T-cell (primary cell): ENCODE data around the gene AP2M1. TPM values are rescaled to one million over a fixed set of nuclear protein-coding genes. Genes with fewer than 3 reads are reported as not detected.
"Not testable (repeated sequence)": the region's sequence is repeated elsewhere in the genome, so short reads cannot be mapped to it uniquely, and the experiment has no call there.

ENCODE experiments used
- ATAC-seq, 4 experiments: fragments of 200-7000 bp in 3 of 4; fragments of 150-1000 bp in 1 of 4; cut with Tn5 transposase; replicated peaks in 1 of 4; 1 replicate in 3 of 4; 2 replicates in 1 of 4; pipeline ENCODE4 v1.10.0; 2021; ENCODE audit warnings: moderate library complexity in 3 of 4, mild to moderate bottlenecking in 2 of 4, moderate number of reproducible peaks in 1 of 4
- CTCF ChIA-PET, 2 donors: fragments of 300-600 bp; sonication (Branson Sonifier 250); formaldehyde crosslinking; loops; one replicate each; lab custom pipeline; 2022; ENCODE audit warnings: antibody characterized with exemption in 2 of 2; lab: Charles Lee
- POLR2A ChIA-PET, 2 donors: fragments of 300-600 bp; sonication (Branson Sonifier 250); formaldehyde crosslinking; loops; one replicate each; lab custom pipeline; 2022; ENCODE audit warnings: antibody characterized with exemption in 2 of 2; lab: Charles Lee
- DNase-seq, 35 experiments: peaks; one replicate each; pipeline versions ENCODE4 v3.0.0 to v3.0.0-alpha.2; 2013 to 2023
- H3K27ac ChIP-seq: one replicate; pipeline ENCODE4 v1.5.1; 2013; ENCODE audit warnings: low read length
- H3K27me3 ChIP-seq, 2 experiments: replicated peaks in 1 of 2; 1 replicate in 1 of 2; 2 replicates in 1 of 2; pipeline versions ENCODE4 v1.6.1 to v1.7.0; 2013; ENCODE audit warnings: low read length in 1 of 2, mixed read lengths in 1 of 2; ENCODE audit not compliant: control insufficient read depth in 2 of 2, insufficient read depth in 2 of 2; ENCODE audit errors: extremely low read depth in 1 of 2
- H3K36me3 ChIP-seq, 2 donors: 1 replicate in 1 of 2; 2 replicates in 1 of 2; pipeline versions ENCODE4 v1.6.1 to v1.7.0; 2013; ENCODE audit warnings: low read length in 1 of 2; ENCODE audit not compliant: control insufficient read depth in 2 of 2, insufficient read depth in 1 of 2; ENCODE audit errors: extremely low read depth in 1 of 2
- H3K4me1 ChIP-seq, 2 experiments: 1 replicate in 1 of 2; 2 replicates in 1 of 2; pipeline versions ENCODE4 v1.6.1 to v1.7.0; 2013; ENCODE audit warnings: low read length in 2 of 2, mixed read lengths in 1 of 2; ENCODE audit not compliant: insufficient read depth in 2 of 2, control insufficient read depth in 1 of 2; ENCODE audit errors: extremely low read depth in 1 of 2
- H3K4me3 ChIP-seq, 2 donors: 1 replicate in 1 of 2; 2 replicates in 1 of 2; pipeline versions ENCODE4 v1.5.1 to v1.7.0; 2013; ENCODE audit warnings: mild to moderate bottlenecking in 2 of 2, low read length in 1 of 2, moderate library complexity in 1 of 2; ENCODE audit not compliant: control insufficient read depth in 1 of 2; ENCODE audit errors: extremely low read depth in 1 of 2
- H3K9me3 ChIP-seq: 2 replicates; pipeline ENCODE4 v1.7.0; 2013
- H3K27ac Mint-ChIP-seq, 2 donors: one replicate each; pipeline ENCODE4 v1.8.0; 2020 to 2021; ENCODE audit warnings: mild to moderate bottlenecking in 2 of 2, mixed read lengths in 2 of 2
- H3K27me3 Mint-ChIP-seq, 2 donors: one replicate each; pipeline ENCODE4 v1.8.0; 2021 to 2022; ENCODE audit warnings: mixed read lengths in 2 of 2
- H3K36me3 Mint-ChIP-seq: one replicate; pipeline ENCODE4 v1.8.0; 2021; ENCODE audit warnings: mixed read lengths
- H3K4me1 Mint-ChIP-seq, 3 donors: one replicate each; pipeline ENCODE4 v1.8.0; 2020 to 2022; ENCODE audit warnings: mixed read lengths in 3 of 3, mild to moderate bottlenecking in 1 of 3
- H3K4me3 Mint-ChIP-seq, 3 donors: one replicate each; pipeline ENCODE4 v1.8.0; 2020 to 2022; ENCODE audit warnings: mild to moderate bottlenecking in 3 of 3, mixed read lengths in 3 of 3, moderate library complexity in 3 of 3
- H3K9me3 Mint-ChIP-seq, 3 donors: one replicate each; pipeline ENCODE4 v1.8.0; 2020 to 2022; ENCODE audit warnings: mixed read lengths in 3 of 3
- WGBS: methylation state at CpG from one replicate; pipeline ENCODE4 v1.1.5; 2013; ENCODE audit warnings: missing lambda C conversion rate; ENCODE audit not compliant: insufficient coverage; 5-methylcytosine and 5-hydroxymethylcytosine counted together
- total RNA-seq, 35 experiments: library from RNA in 6 of 35; stranded (reverse) in 6 of 35; fragments of 120-200 nt in 1 of 35; gene quantifications; one replicate each; pipeline versions ENCODE4 v1.2.1 to v1.2.4 and lab custom pipeline; 2013 to 2026

Gene AP2M1
- total RNA-seq, 5 donors from 2014 or later (not counting 1 experiment from before 2014, with no cell fraction given) = 124 to 196 (median 188) TPM

DNA sequence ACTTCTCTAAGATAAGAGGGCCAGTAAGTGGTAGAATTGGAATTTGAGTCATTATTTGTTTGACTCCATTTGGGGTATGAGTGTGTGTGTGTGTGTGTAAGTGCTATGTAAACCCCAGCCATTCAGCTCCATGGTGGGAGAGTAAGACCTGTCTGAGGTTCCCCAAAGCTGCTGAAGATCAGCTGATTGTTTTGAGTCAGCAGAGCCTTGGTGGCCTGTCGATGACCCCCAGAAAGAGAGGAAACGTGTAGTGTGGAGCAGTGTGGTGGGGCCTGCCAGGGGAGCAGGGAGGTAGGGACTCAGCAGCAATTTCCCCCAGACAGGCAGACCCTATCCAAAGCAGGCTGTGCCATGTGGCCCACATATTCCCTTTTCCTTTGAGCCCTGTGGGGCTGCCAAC lies 14.2 kb upstream of the AP2M1 start:
- 70% methylated on average over 2 of the region's 2 CpGs for WGBS
- CTCF ChIA-PET = interaction anchor here in 1 of 2 donors (0.7 kb wide), 1 partner anchor 159 kb away, joined by 3 read pairs; no protein-coding TSS in a partner anchor
- no peaks in the 10 kb centered on the region for H3K9me3 ChIP-seq
- no peak for DNase-seq
- Mint-ChIP-seq H3K27me3 (no peaks in the 10 kb centered on the region), H3K4me3 (no peak overlapping the region), H3K27ac (no peak overlapping the region), H3K36me3 (peaks cover 20% of the 10 kb centered on the region), H3K9me3 (no peaks in the 10 kb centered on the region), H3K4me1 (peaks cover 29 to 41% (median 36%) of the 10 kb centered on the region in 3 donors)
- peaks cover 7 to 17% of the 10 kb centered on the region in 2 experiments for H3K4me1 ChIP-seq
- no peak overlapping the region for H3K27ac ChIP-seq
- H3K27me3 ChIP-seq = no peaks in the 10 kb centered on the region
- peaks cover 16 to 18% of the 10 kb centered on the region in 2 donors for H3K36me3 ChIP-seq
- POLR2A ChIA-PET = no interaction called here
- no peak for ATAC-seq
- H3K4me3 ChIP-seq = no peak overlapping the region

- H3K4me1 ChIP-seq, CTCF ChIA-PET, H3K4me3 ChIP-seq, H3K27ac Mint-ChIP-seq, DNase-seq, ATAC-seq, H3K27me3 Mint-ChIP-seq, H3K27me3 ChIP-seq, H3K9me3 Mint-ChIP-seq, H3K4me3 Mint-ChIP-seq, H3K9me3 ChIP-seq, POLR2A ChIA-PET, H3K27ac ChIP-seq: not testable (repeated sequence)
- Mint-ChIP-seq H3K36me3 (peaks cover 34% of the 10 kb centered on the region), H3K4me1 (peaks cover 18 to 21% (median 19%) of the 10 kb centered on the region in 3 donors)
- peaks cover 24 to 39% of the 10 kb centered on the region in 2 donors for H3K36me3 ChIP-seq
- WGBS = 84% methylated on average over 3 of the region's 8 CpGs
Observed at GRCh38 chr3:184162571-184163070, 12.0 kb upstream of the AP2M1 start.

DNA sequence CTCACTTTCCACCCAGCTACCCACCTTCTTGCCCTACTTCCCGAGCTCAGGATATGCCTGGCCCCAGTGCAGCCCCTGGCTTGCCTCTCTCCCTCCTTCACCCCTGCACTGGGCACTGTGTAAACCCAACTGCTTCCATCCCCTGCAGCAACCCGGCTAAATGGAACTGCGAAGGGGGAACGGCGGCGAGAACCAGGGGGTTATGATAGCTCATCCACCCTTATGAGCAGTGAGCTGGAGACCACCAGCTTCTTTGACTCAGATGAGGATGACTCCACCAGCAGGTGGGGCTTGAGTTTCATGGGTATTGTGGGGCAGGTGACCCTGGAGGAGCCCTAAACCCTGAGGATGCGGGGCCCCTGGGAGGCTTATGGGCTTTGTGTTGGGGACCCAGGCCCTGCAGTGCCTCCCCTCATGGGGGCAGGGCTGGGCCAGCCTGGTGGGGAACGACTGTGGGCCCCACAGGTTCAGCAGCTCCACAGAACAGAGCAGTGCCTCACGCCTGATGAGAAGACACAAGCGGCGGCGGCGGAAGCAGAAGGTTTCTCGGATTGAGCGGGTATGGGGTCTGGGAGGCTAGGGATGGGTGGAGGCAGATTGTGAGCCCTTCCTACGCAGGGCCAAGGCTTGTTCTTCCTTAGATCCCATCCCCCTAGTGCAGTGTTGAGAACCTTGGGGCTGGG lies 9.9 kb upstream of the AP2M1 start:
- Histone ChIP-seq H3K9me3 (no peaks in the 10 kb centered on the region), H3K36me3 (peaks cover 26 to 55% of the 10 kb centered on the region in 2 donors), H3K27ac (no peak overlapping the region), H3K27me3 (no peaks in the 10 kb centered on the region), H3K4me1 (no peaks in the 10 kb centered on the region), H3K4me3 (no peak overlapping the region)
- no peak for DNase-seq
- Mint-ChIP-seq H3K27ac (no peak overlapping the region), H3K27me3 (no peaks in the 10 kb centered on the region), H3K4me1 (peaks cover 10 to 13% (median 11%) of the 10 kb centered on the region in 3 donors), H3K36me3 (peaks cover 36% of the 10 kb centered on the region), H3K4me3 (no peak overlapping the region), H3K9me3 (no peaks in the 10 kb centered on the region)
- CTCF ChIA-PET = interaction anchor here in 1 of 2 donors (0.5 to 0.6 kb wide), 2 partner anchors 13 to 55 kb away, joined by 5 to 9 read pairs; no protein-coding TSS in a partner anchor
- POLR2A ChIA-PET = interaction anchor here (0.6 kb wide), 2 partner anchors 11 to 43 kb away, joined by 4 read pairs; no protein-coding TSS in a partner anchor
- 85% methylated on average over 8 of the region's 16 CpGs for WGBS
- ATAC-seq = no peak

DNA sequence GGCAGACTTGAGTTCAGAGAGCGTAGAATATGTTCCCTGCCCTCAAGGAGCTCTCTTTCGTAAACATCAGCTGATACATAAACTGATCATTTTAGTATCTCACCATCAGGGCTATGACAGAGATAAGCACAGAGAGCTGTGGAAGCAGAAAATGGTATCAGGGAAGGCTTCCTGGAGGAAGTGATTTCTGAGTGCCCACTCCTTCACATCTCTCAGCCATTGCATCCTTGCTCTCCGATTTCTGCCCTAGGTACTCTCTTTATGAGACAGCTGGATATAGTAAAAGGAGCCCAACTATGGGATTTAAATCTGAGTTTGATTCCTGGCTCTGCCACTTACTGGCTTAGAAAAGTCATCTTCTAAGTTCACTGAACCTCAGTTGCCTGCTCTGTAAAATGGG lies 9.1 kb upstream of the AP2M1 start:
- no peaks in the 10 kb centered on the region for H3K9me3 Mint-ChIP-seq
- H3K4me3 ChIP-seq = no peak overlapping the region
- DNase-seq = no peak
- H3K9me3 ChIP-seq = no peaks in the 10 kb centered on the region
- H3K27me3 Mint-ChIP-seq = no peaks in the 10 kb centered on the region
- no peak for ATAC-seq
- no peak overlapping the region for H3K27ac Mint-ChIP-seq
- peaks cover 5 to 7% (median 5%) of the 10 kb centered on the region in 3 donors for H3K4me1 Mint-ChIP-seq
- no peak overlapping the region for H3K27ac ChIP-seq
- ChIA-PET POLR2A (interaction anchor here in 1 of 2 donors (0.6 kb wide), 1 partner anchor 42 kb away, joined by 4 read pairs; no protein-coding TSS in a partner anchor), CTCF (no interaction called here)
- H3K36me3 Mint-ChIP-seq = peaks cover 33% of the 10 kb centered on the region
- no peak overlapping the region for H3K4me3 Mint-ChIP-seq
- H3K27me3 ChIP-seq = no peaks in the 10 kb centered on the region
- H3K4me1 ChIP-seq = no peaks in the 10 kb centered on the region
- peaks cover 27 to 55% of the 10 kb centered on the region in 2 donors for H3K36me3 ChIP-seq
- no CpG with 5 or more reads among the region's 3 CpGs for WGBS

DNA sequence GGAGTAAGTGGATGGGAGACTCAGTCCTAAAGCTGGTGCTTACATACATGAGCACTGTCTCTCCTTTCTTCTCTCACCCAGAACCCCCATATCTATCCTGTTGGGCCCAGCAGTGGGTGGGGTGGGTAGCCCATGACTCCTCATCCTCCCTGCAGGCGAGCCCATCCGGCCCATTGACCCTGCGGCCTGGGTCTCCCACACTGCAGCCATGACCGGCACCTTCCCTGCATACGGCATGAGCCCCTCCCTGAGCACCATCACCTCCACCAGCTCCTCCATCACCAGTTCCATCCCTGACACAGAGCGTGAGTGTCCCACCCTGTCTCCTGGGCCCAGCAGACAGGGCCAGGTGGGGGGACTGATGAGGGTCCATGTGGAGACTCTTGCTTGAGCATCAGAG lies 8.0 kb upstream of the AP2M1 start:
- no peak overlapping the region for H3K27ac Mint-ChIP-seq
- H3K4me1 Mint-ChIP-seq = peaks cover under 1 to 2% (median 1%) of the 10 kb centered on the region in 3 donors
- Histone ChIP-seq H3K27ac (no peak overlapping the region), H3K36me3 (peaks cover 27 to 58% of the 10 kb centered on the region in 2 donors), H3K27me3 (no peaks in the 10 kb centered on the region), H3K9me3 (no peaks in the 10 kb centered on the region), H3K4me1 (no peaks in the 10 kb centered on the region), H3K4me3 (no peak overlapping the region)
- 98% methylated on average over 5 of the region's 6 CpGs for WGBS
- peaks cover 38% of the 10 kb centered on the region for H3K36me3 Mint-ChIP-seq
- ATAC-seq (no peak), DNase-seq (no peak)
- no peak overlapping the region for H3K4me3 Mint-ChIP-seq
- no peaks in the 10 kb centered on the region for H3K9me3 Mint-ChIP-seq
- ChIA-PET CTCF (no interaction called here), POLR2A (no interaction called here)
- H3K27me3 Mint-ChIP-seq = no peaks in the 10 kb centered on the region

DNA sequence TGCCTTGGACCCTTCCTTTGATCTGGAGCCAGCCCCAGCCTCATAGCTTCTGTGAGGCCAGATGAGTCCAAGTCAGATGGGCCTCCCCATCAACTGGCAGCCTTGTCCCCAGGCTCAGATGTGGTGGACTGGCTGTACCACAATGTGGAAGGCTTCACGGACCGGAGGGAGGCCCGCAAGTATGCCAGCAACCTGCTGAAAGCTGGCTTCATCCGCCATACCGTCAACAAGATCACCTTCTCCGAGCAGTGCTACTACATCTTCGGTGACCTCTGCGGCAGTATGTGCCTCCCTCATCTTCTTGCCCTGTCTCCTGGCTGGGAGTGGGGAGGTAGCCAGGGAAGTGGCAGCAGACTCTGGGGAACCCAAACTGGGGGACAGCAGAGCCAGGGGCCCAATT lies 6.9 kb upstream of the AP2M1 start:
- DNase-seq (no peak), ATAC-seq (no peak)
- no peaks in the 10 kb centered on the region for H3K27me3 ChIP-seq
- H3K4me3 ChIP-seq = no peak overlapping the region
- peaks cover 27 to 58% of the 10 kb centered on the region in 2 donors for H3K36me3 ChIP-seq
- no peaks in the 10 kb centered on the region for H3K27me3 Mint-ChIP-seq
- H3K4me3 Mint-ChIP-seq = no peak overlapping the region
- H3K4me1 Mint-ChIP-seq = no peaks in the 10 kb centered on the region
- WGBS = 96% methylated on average over 8 of the region's 8 CpGs
- no peaks in the 10 kb centered on the region for H3K4me1 ChIP-seq
- H3K27ac ChIP-seq = no peak overlapping the region
- ChIA-PET POLR2A (no interaction called here), CTCF (no interaction called here)
- no peak overlapping the region for H3K27ac Mint-ChIP-seq
- no peaks in the 10 kb centered on the region for H3K9me3 ChIP-seq
- H3K9me3 Mint-ChIP-seq = no peaks in the 10 kb centered on the region
- H3K36me3 Mint-ChIP-seq = peaks cover 34% of the 10 kb centered on the region
